GM19468 (cell line): ENCODE results near the gene RSU1.
A peak's percentile ranks its signal among the peaks of the same experiment; 100 is the strongest.

Experiments used
- ATAC-seq: cut with Tn5 transposase; IDR thresholded peaks from one replicate; pipeline ENCODE4 v1.9.1; 2021; ENCODE audit warnings: mild to moderate bottlenecking, moderate library complexity, moderate number of reproducible peaks; ENCODE audit not compliant: unreplicated experiment; ENCODE audit errors: extremely low read depth

The RSU1 gene

DNA sequence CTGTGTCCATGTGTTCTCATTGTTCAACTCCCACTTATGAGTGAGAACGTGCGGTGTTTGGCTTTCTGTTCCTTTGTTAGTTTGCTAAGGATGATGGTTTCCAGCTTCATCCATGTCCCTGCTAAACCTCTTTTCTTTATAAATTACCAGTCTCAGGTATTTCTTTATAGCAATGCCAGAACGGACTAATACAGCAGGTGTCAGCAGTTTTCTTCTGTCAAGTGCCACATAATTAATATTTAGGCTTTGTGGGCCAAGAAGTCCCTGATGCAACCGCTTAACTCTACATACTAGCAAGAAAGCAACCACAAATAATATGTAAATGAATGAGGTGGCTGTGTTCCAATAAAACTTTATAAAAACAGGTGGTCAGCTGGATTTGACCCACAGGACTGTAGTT is 269.3 kb downstream of the RSU1 start:
- ATAC-seq: no peak

DNA sequence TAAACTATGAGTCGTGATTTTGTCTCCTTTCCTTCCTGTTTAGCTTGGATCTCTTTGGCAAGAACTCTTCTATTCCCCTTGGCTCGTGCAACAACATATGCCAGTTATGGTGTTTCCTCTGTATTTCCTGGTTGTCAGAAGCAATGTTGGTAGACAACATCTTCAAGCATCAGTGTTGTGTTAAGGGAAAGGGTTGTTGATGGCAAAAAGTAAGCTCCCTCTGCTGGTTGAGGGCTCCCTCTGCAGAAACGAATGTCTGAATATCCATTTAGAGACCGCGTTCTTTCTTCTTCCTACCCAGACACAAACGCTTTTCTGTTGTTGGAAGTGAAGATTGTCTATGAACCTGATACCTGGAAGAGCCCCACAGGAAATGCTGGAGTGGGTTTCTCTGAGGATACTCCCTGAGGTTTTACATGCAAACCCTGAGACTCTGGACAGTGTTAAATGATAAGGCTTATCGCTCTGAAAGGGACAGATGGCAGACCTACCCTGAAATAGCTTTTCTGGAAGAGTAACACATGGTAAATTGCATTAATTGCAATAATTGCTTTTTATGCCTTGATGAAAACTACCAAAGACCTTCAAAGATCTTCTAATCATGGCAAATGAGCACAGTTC is 272.0 kb downstream of the RSU1 start:
- peak; percentile 63 for ATAC-seq

DNA sequence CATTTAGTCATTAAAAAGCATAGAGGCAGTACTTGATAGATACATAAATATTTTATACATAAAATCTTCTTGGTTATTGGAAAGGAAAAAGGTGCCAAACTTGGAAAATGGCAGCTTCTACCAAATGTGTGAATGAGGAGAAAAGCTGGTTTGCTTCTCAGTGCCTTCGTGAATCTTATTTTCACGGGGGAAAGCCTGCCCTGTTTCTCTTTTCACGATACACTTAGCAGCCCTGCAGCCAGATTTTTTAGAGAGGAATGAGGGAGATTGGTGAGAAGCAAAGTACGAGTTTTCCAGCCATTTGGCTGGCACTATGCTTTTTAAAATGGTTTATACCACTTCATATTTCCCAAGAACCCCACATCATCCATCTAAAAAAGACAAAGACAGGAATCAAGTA is 272.6 kb downstream of the RSU1 start:
- no peak for ATAC-seq

DNA sequence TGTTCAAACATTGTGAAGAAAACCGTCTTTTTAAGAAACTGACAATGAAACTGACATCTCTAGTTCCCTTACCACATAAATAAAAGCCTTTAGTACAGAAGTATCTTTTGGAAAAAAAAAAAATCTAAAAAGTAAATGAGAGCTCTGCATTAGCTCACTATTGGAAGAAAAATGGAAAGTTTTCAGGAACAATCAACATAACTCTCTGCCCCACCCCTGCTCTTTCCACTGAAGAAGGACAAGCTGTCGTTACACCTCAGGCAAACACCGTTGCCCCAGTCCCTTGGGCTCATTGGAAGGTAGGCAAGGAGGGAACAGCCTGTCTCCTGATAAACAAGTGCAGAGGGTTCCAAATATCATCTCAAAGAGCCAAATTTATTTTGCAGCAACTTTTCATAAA is 273.1 kb downstream of the RSU1 start:
- ATAC-seq: no peak
